Measurements from ENCODE around the gene CYB5R2.

The CYB5R2 gene

DNA sequence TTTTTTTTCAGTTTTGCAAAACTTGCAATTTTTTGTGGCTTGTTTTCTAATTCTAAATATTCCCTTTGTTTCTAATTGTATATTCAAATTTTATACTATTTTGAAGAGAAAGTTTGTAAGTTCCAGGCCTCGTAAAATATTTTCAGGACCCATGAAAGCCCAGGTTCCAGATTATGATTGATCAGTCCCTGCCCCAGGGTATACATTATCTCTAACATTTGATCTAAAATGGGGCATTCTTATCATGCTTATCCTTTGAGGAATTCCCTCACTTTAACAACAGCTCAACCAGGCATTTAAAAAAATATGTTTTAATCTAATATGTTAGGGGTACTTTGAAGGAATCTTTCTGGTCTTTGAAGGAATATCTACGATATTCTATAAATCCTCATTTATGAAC, 26.4 kb downstream of the CYB5R2 start:
- ChIA-PET CTCF (interaction anchor here (1.2 to 4.6 kb wide), 5 partner anchors 10 to 452 kb away, joined by 3 to 30 read pairs (median 4); partner anchors contain the start of gene PPFIBP2), POLR2A (interaction anchor here (0.7 kb wide), 1 partner anchor 1000 kb away, joined by 3 read pairs; no protein-coding TSS in a partner anchor)
- TF ChIP-seq, protein P1, sequence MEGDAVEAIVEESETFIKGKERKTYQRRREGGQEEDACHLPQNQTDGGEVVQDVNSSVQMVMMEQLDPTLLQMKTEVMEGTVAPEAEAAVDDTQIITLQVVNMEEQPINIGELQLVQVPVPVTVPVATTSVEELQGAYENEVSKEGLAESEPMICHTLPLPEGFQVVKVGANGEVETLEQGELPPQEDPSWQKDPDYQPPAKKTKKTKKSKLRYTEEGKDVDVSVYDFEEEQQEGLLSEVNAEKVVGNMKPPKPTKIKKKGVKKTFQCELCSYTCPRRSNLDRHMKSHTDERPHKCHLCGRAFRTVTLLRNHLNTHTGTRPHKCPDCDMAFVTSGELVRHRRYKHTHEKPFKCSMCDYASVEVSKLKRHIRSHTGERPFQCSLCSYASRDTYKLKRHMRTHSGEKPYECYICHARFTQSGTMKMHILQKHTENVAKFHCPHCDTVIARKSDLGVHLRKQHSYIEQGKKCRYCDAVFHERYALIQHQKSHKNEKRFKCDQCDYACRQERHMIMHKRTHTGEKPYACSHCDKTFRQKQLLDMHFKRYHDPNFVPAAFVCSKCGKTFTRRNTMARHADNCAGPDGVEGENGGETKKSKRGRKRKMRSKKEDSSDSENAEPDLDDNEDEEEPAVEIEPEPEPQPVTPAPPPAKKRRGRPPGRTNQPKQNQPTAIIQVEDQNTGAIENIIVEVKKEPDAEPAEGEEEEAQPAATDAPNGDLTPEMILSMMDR (IDR thresholded peaks at IDR 0.05; ENCODE audit: insufficient read depth, low read length, missing control alignments): no peak
- no peak overlapping the region for H3K4me3 ChIP-seq (ENCODE audit: low read depth, low read length)
- no peak for DNase-seq (ENCODE audit: low read depth, low spot score)

DNA sequence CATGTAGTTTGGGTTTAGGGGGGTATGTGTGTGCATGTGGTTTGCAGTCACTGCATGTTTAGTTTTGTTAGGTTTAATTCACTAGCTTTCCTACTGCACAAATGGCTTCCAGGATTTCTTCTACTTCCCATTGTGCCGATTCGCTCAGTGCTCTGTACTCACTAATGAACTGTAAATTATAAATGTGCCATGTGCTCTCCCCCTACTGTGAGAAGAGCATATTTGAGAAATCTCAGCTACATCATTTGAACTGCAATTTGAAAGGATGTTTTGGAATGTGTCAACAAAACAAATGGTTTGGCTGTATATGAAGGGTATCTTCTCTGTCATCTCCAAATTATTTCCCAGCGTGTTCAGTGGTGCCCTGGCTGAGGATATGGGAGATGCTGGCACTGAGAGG, 28.1 kb downstream of the CYB5R2 start:
- ChIA-PET POLR2A (no interaction called here), CTCF (interaction anchor here (0.8 to 1.4 kb wide), 4 partner anchors 12 to 74 kb away, joined by 3 to 4 read pairs (median 4); no protein-coding TSS in a partner anchor)
- DNase-seq (ENCODE audit: low read depth, low spot score): no peak
- no peak overlapping the region for H3K4me3 ChIP-seq (ENCODE audit: low read depth, low read length)
- TF ChIP-seq, protein P1 (IDR thresholded peaks at IDR 0.05; ENCODE audit: insufficient read depth, low read length, missing control alignments): no peak

- no peak for DNase-seq (ENCODE audit: low read depth, low spot score)
- ChIA-PET CTCF (interaction anchor here (1.0 to 1.5 kb wide), 2 partner anchors 10 to 13 kb away, joined by 3 to 5 read pairs; no protein-coding TSS in a partner anchor), POLR2A (no interaction called here)
- no peak overlapping the region for H3K4me3 ChIP-seq (ENCODE audit: low read depth, low read length)
- TF ChIP-seq, protein P1 (IDR thresholded peaks at IDR 0.05; ENCODE audit: insufficient read depth, low read length, missing control alignments): no peak
Observed at GRCh38 chr11:7643314-7643713, 30.0 kb downstream of the CYB5R2 start.

DNA sequence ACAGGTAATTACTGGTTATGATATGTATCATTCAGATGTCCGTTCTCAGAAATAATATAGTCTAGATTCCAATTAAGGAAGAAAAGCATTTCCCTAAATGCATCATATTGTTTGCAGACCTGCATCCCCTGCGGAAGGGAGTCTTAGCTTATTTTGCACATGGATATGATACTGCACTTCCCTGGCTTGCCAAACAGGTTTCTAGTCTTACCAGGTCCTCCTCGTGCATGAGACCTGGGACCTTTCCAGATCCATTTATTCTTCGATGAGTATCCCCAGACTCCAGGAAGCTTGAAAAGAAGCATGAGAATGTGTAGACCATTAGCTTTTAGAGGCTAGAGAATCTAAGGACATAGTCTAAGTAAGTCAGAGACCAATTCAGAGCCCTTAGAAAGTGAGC, 30.6 kb downstream of the CYB5R2 start:
- POLR2A ChIA-PET: no interaction called here
- CTCF ChIA-PET: interaction anchor here (0.8 to 1.5 kb wide), 4 partner anchors 10 to 65 kb away, joined by 3 to 5 read pairs (median 3); no protein-coding TSS in a partner anchor
- H3K4me3 ChIP-seq (ENCODE audit: low read depth, low read length): no peak overlapping the region
- TF ChIP-seq, protein P1 (IDR thresholded peaks at IDR 0.05; ENCODE audit: insufficient read depth, low read length, missing control alignments): no peak
- no peak for DNase-seq (ENCODE audit: low read depth, low spot score)

GRCh38 chr11:7640816-7641215, 32.5 kb downstream of the CYB5R2 start:
- ChIA-PET CTCF (interaction anchor here (5.3 kb wide), 1 partner anchor 69 kb away, joined by 34 read pairs; no protein-coding TSS in a partner anchor), POLR2A (no interaction called here)
- no peak overlapping the region for H3K4me3 ChIP-seq (ENCODE audit: low read depth, low read length)
- TF ChIP-seq, protein P1 (IDR thresholded peaks at IDR 0.05; ENCODE audit: insufficient read depth, low read length, missing control alignments): no peak
- DNase-seq (ENCODE audit: low read depth, low spot score): no peak

GRCh38 chr11:7639643-7640025, 33.7 kb downstream of the CYB5R2 start:
- POLR2A ChIA-PET: no interaction called here
- CTCF ChIA-PET: interaction anchor here (5.3 kb wide), 1 partner anchor 67 kb away, joined by 34 read pairs; no protein-coding TSS in a partner anchor
- TF ChIP-seq, protein P1 (IDR thresholded peaks at IDR 0.05; ENCODE audit: insufficient read depth, low read length, missing control alignments): no peak
- no peak overlapping the region for H3K4me3 ChIP-seq (ENCODE audit: low read depth, low read length)
- no peak for DNase-seq (ENCODE audit: low read depth, low spot score)

Measured in AG04449 (cell line).